SK-N-SH treated with all-trans-retinoic acid at 6 μM for 48 hours (cell line): ENCODE data around the gene KIF17.

Source experiments
- SNAI2 ChIP-seq: fragments of 250-450 bp; sonication (Bioruptor Pico); IDR thresholded peaks from 2 replicates; pipeline ENCODE4 v1.5.0; 2020; ENCODE audit warnings: mild to moderate bottlenecking, moderate library complexity
- ZNF565 ChIP-seq: fragments of 450-650 bp; formaldehyde crosslinking; conservative IDR thresholded peaks from 2 replicates; pipeline ENCODE4 v1.5.0; 2020; ENCODE audit warnings: low read depth, mild to moderate bottlenecking, moderate library complexity
- TF ChIP-seq, protein P1 (sequence below): fragments of 250-450 bp; sonication (Bioruptor Pico); IDR thresholded peaks from 2 replicates; pipeline ENCODE4 v1.8.0; 2020; ENCODE audit warnings: mild to moderate bottlenecking, moderate library complexity, borderline replicate concordance

DNA sequence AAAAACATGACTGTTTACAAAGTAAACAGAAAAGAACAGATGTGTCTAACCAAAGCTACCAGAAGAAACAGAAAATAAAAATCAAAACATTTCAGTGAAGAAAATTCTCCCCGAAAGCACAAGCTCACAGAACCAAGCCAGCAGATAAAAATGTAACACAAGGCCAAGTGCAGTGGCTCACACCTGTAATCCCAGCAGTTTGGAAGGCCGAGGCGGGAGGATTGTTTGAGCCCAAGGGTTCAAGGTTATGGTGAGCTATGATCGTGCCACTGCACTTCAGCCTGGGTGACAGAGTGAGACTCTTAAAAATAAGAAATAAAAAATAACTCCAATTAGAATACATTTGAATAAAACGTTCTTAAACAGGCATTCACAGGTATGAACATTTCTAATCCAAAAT, 37.5 kb downstream of the KIF17 start:
- TF ChIP-seq SNAI2 (CRISPR knock-in tag) (no peak), ZNF565 (CRISPR knock-in tag) (no peak)
- TF ChIP-seq, protein P1, sequence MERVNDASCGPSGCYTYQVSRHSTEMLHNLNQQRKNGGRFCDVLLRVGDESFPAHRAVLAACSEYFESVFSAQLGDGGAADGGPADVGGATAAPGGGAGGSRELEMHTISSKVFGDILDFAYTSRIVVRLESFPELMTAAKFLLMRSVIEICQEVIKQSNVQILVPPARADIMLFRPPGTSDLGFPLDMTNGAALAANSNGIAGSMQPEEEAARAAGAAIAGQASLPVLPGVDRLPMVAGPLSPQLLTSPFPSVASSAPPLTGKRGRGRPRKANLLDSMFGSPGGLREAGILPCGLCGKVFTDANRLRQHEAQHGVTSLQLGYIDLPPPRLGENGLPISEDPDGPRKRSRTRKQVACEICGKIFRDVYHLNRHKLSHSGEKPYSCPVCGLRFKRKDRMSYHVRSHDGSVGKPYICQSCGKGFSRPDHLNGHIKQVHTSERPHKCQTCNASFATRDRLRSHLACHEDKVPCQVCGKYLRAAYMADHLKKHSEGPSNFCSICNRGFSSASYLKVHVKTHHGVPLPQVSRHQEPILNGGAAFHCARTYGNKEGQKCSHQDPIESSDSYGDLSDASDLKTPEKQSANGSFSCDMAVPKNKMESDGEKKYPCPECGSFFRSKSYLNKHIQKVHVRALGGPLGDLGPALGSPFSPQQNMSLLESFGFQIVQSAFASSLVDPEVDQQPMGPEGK (CRISPR knock-in tag) = no peak
